ENCODE measurements around the gene MBOAT1. TPM values are rescaled to one million over a fixed set of nuclear protein-coding genes. Genes with fewer than 3 reads are reported as not detected.

MBOAT1 gene, protein sequence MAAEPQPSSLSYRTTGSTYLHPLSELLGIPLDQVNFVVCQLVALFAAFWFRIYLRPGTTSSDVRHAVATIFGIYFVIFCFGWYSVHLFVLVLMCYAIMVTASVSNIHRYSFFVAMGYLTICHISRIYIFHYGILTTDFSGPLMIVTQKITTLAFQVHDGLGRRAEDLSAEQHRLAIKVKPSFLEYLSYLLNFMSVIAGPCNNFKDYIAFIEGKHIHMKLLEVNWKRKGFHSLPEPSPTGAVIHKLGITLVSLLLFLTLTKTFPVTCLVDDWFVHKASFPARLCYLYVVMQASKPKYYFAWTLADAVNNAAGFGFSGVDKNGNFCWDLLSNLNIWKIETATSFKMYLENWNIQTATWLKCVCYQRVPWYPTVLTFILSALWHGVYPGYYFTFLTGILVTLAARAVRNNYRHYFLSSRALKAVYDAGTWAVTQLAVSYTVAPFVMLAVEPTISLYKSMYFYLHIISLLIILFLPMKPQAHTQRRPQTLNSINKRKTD
- 8.5 TPM for total RNA-seq
- long read RNA-seq, partial matches to known transcripts = 3 of 7 reads
- long read RNA-seq, other reads (novel, unspliced or antisense) = 3 of 7 reads

DNA sequence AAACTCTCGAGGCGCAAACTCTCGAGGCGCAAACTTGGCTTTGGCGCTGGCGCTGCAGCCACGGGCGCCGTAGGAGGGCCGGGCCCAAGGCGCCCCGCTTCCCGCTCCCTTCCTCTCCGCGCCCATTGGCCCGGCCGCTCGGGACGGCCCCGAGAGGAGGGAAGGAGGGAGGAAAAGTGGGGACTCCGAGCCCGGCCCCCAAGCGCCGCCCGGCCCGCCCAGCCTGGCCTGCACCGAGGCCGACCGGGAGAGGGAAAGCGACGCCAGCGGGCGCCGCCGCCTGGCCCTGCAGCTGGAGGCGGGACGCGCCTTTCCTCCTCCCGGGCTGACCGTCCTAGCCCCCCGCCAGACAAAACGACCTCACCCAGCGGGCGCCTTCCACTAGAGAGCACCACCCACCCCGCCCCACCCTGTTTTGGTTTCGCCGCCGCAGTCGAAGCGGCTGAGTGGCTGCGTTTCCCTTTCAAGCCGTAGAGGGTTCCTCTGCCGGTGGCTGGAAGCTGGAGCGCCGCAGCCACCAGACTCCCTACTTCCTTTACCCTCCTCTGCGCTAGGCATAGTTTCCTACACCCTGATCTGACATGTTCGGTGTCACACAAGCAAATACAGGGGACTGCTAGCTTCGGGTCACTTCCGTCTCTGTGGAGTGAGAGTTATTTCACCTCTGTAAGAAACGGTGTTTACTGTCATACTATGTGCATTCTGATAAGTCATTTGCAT is at the start of gene MBOAT1:
TSS of gene MBOAT1 (minus strand) at position 78 of the 720 bp plus-strand sequence. CDS start 235 bp downstream, outside the sequence.
- intact Hi-C loops (cut with DNase I) = no loop called here
- TF ChIP-seq, protein P1, sequence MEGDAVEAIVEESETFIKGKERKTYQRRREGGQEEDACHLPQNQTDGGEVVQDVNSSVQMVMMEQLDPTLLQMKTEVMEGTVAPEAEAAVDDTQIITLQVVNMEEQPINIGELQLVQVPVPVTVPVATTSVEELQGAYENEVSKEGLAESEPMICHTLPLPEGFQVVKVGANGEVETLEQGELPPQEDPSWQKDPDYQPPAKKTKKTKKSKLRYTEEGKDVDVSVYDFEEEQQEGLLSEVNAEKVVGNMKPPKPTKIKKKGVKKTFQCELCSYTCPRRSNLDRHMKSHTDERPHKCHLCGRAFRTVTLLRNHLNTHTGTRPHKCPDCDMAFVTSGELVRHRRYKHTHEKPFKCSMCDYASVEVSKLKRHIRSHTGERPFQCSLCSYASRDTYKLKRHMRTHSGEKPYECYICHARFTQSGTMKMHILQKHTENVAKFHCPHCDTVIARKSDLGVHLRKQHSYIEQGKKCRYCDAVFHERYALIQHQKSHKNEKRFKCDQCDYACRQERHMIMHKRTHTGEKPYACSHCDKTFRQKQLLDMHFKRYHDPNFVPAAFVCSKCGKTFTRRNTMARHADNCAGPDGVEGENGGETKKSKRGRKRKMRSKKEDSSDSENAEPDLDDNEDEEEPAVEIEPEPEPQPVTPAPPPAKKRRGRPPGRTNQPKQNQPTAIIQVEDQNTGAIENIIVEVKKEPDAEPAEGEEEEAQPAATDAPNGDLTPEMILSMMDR (IDR thresholded peaks at IDR 0.05) = peak; percentile 31
- peak within 1 kb of the TSS; percentile 91 for H3K27ac ChIP-seq
- peaks cover 28% of the 10 kb centered on the region for H3K4me1 ChIP-seq
- no peaks in the 10 kb centered on the region for H3K27me3 ChIP-seq
- no peaks in the 10 kb centered on the region for H3K36me3 ChIP-seq
- peak; percentile 97 for DNase-seq
- no peaks in the 10 kb centered on the region for H3K9me3 ChIP-seq
- ATAC-seq = peak; percentile 98
- H3K4me3 ChIP-seq = peak within 1 kb of the TSS; percentile 85

DNA sequence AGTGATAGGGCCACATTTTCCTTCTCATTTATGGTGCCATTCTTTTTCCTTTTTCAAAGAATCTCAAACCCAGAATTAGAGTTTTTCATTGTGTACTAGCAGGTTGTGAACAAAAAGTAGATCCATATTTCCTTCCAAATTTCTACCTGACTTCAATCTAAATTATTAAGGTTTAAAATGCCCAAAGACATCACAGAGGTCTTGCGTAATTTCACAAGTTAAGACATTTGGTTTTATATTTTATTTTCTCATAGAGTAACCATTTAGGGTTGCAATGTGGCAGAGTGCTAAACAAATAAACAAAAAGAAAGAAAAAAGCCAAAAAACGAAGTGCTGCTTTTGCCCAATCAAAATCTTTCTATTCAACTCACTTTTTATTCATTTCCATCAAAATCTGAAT is 49.4 kb upstream of the MBOAT1 start:
- Histone ChIP-seq H3K9me3 (no peaks in the 10 kb centered on the region), H3K4me1 (no peaks in the 10 kb centered on the region), H3K27me3 (no peaks in the 10 kb centered on the region), H3K36me3 (no peaks in the 10 kb centered on the region), H3K4me3 (no peak overlapping the region), H3K27ac (no peak overlapping the region)
- intact Hi-C loops (cut with DNase I) = no loop called here
- TF ChIP-seq, protein P1 (IDR thresholded peaks at IDR 0.05) = no peak
- ATAC-seq (no peak), DNase-seq (no peak)

DNA sequence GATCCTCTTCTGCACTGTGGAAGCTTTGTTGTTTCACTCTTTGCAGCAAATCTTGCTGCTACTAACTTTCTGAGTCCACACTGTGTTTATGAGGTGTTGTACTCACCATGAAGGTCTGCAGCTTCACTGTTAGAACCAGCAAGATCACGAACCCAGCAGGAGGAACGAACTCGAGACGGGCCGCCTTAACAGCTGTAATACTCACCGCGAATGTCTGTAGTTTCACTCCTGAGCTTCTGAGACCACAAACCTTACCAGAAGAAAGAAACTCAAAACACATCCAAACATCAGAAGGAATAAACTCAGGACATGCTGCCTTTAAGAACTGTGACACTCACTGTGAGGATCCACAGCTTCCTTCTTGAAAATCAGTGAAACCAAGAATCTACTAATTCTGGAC is 48.1 kb upstream of the MBOAT1 start:
- intact Hi-C loops (cut with DNase I) = no loop called here
- H3K9me3 ChIP-seq = no peaks in the 10 kb centered on the region
- ATAC-seq = no peak

DNA sequence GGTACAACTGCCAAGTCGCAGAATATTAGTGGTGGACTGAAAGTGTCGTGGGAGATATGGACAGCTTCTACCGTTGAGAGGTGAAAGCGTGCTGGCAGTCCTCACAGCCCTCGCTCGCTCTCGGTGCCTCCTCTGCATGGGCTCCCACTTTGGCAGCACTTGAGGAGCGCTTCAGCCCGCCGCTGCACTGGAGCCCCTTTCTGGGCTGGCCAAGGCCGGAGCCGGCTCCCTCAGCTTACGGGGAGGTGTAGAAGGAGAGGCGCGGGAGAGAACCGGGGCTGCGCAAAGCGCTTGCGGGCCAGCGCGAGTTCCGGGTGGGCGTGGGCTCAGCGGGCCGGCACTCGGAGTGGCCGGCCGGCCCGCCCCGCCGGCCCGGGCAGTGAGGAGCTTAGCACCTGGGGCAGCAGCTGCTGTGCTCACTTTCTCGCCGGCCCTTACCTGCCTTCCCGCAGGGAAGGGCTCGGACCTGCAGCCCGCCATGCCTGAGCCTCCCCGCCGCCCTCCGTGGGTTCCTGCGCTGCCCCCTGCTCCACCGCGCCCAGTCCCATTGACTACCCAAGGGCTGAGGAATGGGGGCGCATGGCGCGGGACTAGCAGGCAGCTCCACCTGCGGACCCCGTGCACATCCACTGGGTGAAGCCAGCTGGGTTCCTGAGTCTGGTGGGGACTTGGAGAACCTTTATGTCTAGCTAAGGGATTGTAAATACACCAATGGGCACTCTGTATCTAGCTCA is 47.2 kb upstream of the MBOAT1 start:
- no peaks in the 10 kb centered on the region for H3K4me1 ChIP-seq
- H3K4me3 ChIP-seq = no peak overlapping the region
- DNase-seq = no peak
- no peaks in the 10 kb centered on the region for H3K9me3 ChIP-seq
- TF ChIP-seq, protein P1 (IDR thresholded peaks at IDR 0.05) = no peak
- no peak for ATAC-seq
- intact Hi-C loops (cut with DNase I) = no loop called here
- no peaks in the 10 kb centered on the region for H3K27me3 ChIP-seq
- H3K36me3 ChIP-seq = no peaks in the 10 kb centered on the region
- H3K27ac ChIP-seq = no peak overlapping the region

More for the DNA sequence above, 48.1 kb upstream of the MBOAT1 start:
- no peak overlapping the region for H3K27ac ChIP-seq
- H3K4me3 ChIP-seq = no peak overlapping the region
- TF ChIP-seq, protein P1 (IDR thresholded peaks at IDR 0.05) = no peak
- H3K4me1 ChIP-seq = no peaks in the 10 kb centered on the region
- DNase-seq = no peak
- H3K36me3 ChIP-seq = no peaks in the 10 kb centered on the region
- no peaks in the 10 kb centered on the region for H3K27me3 ChIP-seq

DNA sequence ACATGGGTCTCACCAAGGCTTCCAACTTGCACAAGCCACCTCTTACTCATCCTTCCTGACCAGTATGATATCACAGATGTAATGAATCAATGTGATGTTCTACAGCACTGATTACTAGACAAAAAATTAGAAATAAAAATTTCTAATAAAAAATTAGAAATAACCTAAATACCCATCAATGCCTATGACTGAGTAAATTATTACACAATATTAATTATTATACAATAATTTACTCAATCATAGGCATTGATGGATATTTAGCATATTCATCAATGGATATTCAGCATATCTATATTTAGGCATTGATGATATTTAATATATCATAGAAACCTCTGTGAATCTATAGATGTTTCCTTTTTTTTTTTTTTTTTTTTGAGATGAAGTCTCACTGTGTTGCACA is 43.2 kb upstream of the MBOAT1 start:
- Histone ChIP-seq H3K27me3 (no peaks in the 10 kb centered on the region), H3K27ac (no peak overlapping the region), H3K4me1 (no peaks in the 10 kb centered on the region), H3K4me3 (no peak overlapping the region), H3K9me3 (no peaks in the 10 kb centered on the region), H3K36me3 (no peaks in the 10 kb centered on the region)
- ATAC-seq (no peak), DNase-seq (no peak)
- intact Hi-C loops (cut with DNase I) = no loop called here
- TF ChIP-seq, protein P1 (IDR thresholded peaks at IDR 0.05) = no peak
